Panc1 (cell line): ENCODE data around the gene KIF23. TPM values are rescaled to one million over a fixed set of nuclear protein-coding genes. Genes with fewer than 3 reads are reported as not detected.

Source experiments
- ATAC-seq: fragments of 200-7000 bp; cut with Tn5 transposase; 2 replicates; pipeline ENCODE4 v1.9.1; 2020; ENCODE audit warnings: mild to moderate bottlenecking, moderate library complexity
- BruUV-seq: library from RNA; stranded (reverse); fragments of 400-500 nt; replicated peaks from 2 replicates; lab custom pipeline; 2021; lab: Mats Ljungman, UMichigan
- CTCF ChIA-PET: fragments of 300-600 bp; sonication (Branson Sonifier 250); formaldehyde crosslinking; loops from one replicate; lab custom pipeline; 2022; ENCODE audit warnings: antibody characterized with exemption; lab: Charles Lee
- POLR2A ChIA-PET: fragments of 300-600 bp; sonication (Branson Sonifier 250); formaldehyde crosslinking; loops from one replicate; lab custom pipeline; 2022; ENCODE audit warnings: antibody characterized with exemption; lab: Charles Lee
- DNase-seq: peaks from one replicate; pipeline ENCODE4 v3.0.0-alpha.2; 2010; ENCODE audit warnings: low read depth, low spot score
- H3K27ac ChIP-seq: 2 replicates; pipeline ENCODE4 v1.5.1; 2011; ENCODE audit warnings: mild to moderate bottlenecking, low read length, inconsistent platforms
- H3K27me3 ChIP-seq: fragments of 200-500 bp; sonication (Bioruptor generic); 2 replicates; pipeline ENCODE4 v1.6.0; 2014; ENCODE audit warnings: low read length, inconsistent platforms; ENCODE audit not compliant: control insufficient read depth, insufficient read depth
- H3K36me3 ChIP-seq: fragments of 200-500 bp; sonication (Bioruptor generic); 2 replicates; pipeline ENCODE4 v1.5.1; 2014; ENCODE audit warnings: inconsistent platforms, mild to moderate bottlenecking, low read length, moderate library complexity; ENCODE audit not compliant: control insufficient read depth, insufficient read depth
- H3K4me1 ChIP-seq: 2 replicates; pipeline ENCODE4 v1.5.1; 2011; ENCODE audit warnings: inconsistent platforms, mild to moderate bottlenecking, low read length, moderate library complexity; ENCODE audit not compliant: control insufficient read depth, insufficient read depth
- H3K4me3 ChIP-seq, 2 experiments: 2 replicates each; pipeline ENCODE4 v1.5.1; 2011 to 2012; ENCODE audit warnings: low read depth in 2 of 2, low read length in 2 of 2, mild to moderate bottlenecking in 2 of 2, inconsistent platforms in 1 of 2, moderate library complexity in 1 of 2
- H3K9me3 ChIP-seq: fragments of 200-500 bp; sonication (Bioruptor generic); 2 replicates; pipeline ENCODE4 v1.5.1; 2014; ENCODE audit warnings: low read depth, mild to moderate bottlenecking, inconsistent platforms, low read length, moderate library complexity; ENCODE audit not compliant: control insufficient read depth, insufficient read depth
- POLR2AphosphoS5 ChIP-seq: IDR thresholded peaks from 2 replicates; pipeline ENCODE4 v1.6.1; 2012; ENCODE audit warnings: mild to moderate bottlenecking, low read depth, low read length, moderate library complexity
- SIN3A ChIP-seq: IDR thresholded peaks from 2 replicates; pipeline ENCODE4 v1.6.1; 2012; ENCODE audit warnings: low read depth, mild to moderate bottlenecking, low read length, moderate library complexity, borderline replicate concordance; ENCODE audit not compliant: insufficient read depth
- TCF7L2 ChIP-seq: IDR thresholded peaks from 2 replicates; pipeline ENCODE4 v1.6.1; 2011; ENCODE audit warnings: mild to moderate bottlenecking, low read depth, low read length, inconsistent platforms
- in situ Hi-C: cut with HindIII; loops from 2 replicates; pipeline ENCODE4 v1.10.0; 2016; ENCODE audit warnings: low sequenced_read_pairs, low pct_unique_long_range_greater_than_20kb
- intact Hi-C: fragments of 100-400 bp; cut with micrococcal nuclease; formaldehyde crosslinking; loops from one replicate; pipeline ENCODE4 v1.10.0; 2022; ENCODE audit not compliant: unreplicated experiment
- total RNA-seq: library from RNA; stranded (reverse); gene quantifications from one replicate; pipeline ENCODE4 v1.2.1, GENCODE V29; 2021; ENCODE audit not compliant: unreplicated experiment
- TF ChIP-seq, protein P1 (sequence below), 2 experiments: IDR thresholded peaks; 2 replicates each; pipeline ENCODE4 v1.6.1; 2011 to 2012; ENCODE audit warnings: low read depth in 2 of 2, control low read depth in 1 of 2, low read length in 1 of 2, mild to moderate bottlenecking in 1 of 2, moderate library complexity in 1 of 2; ENCODE audit not compliant: insufficient read depth in 1 of 2
- TF ChIP-seq, protein P2 (sequence below): fragments of 450-650 bp; IDR thresholded peaks from 2 replicates; pipeline ENCODE4 v1.5.1; 2017; ENCODE audit warnings: mild to moderate bottlenecking

Gene KIF23
- total RNA-seq, 1 experiment from 2014 or later: 82.5 TPM

DNA sequence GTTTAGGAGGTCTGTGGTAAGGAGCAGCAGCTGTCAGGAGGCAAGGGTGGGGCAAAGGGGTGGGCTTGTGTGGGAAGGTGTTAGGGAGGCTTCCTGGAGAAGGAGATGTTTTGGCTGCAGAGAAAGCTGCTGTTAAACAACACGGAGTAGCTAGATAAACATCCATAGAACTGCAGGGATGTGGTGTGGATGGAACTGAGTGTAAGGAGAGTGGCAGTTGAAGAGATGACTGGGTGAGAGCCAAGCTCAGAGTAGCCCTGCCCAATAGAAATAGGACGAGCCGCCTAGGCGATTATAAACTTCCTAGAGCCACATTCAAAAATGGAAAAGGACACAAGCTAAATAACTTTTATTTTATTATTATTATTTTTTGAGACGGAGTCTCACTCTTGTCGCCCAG lies 58.4 kb downstream of the KIF23 start:
- no peak for TF ChIP-seq TCF7L2
- TF ChIP-seq, protein P1, sequence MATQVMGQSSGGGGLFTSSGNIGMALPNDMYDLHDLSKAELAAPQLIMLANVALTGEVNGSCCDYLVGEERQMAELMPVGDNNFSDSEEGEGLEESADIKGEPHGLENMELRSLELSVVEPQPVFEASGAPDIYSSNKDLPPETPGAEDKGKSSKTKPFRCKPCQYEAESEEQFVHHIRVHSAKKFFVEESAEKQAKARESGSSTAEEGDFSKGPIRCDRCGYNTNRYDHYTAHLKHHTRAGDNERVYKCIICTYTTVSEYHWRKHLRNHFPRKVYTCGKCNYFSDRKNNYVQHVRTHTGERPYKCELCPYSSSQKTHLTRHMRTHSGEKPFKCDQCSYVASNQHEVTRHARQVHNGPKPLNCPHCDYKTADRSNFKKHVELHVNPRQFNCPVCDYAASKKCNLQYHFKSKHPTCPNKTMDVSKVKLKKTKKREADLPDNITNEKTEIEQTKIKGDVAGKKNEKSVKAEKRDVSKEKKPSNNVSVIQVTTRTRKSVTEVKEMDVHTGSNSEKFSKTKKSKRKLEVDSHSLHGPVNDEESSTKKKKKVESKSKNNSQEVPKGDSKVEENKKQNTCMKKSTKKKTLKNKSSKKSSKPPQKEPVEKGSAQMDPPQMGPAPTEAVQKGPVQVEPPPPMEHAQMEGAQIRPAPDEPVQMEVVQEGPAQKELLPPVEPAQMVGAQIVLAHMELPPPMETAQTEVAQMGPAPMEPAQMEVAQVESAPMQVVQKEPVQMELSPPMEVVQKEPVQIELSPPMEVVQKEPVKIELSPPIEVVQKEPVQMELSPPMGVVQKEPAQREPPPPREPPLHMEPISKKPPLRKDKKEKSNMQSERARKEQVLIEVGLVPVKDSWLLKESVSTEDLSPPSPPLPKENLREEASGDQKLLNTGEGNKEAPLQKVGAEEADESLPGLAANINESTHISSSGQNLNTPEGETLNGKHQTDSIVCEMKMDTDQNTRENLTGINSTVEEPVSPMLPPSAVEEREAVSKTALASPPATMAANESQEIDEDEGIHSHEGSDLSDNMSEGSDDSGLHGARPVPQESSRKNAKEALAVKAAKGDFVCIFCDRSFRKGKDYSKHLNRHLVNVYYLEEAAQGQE (IDR thresholded peaks at IDR 0.05; ENCODE audit: insufficient read depth in 1 of 2, low read depth in 2 of 2, low read length in 1 of 2): no peak
- TF ChIP-seq, protein P2, sequence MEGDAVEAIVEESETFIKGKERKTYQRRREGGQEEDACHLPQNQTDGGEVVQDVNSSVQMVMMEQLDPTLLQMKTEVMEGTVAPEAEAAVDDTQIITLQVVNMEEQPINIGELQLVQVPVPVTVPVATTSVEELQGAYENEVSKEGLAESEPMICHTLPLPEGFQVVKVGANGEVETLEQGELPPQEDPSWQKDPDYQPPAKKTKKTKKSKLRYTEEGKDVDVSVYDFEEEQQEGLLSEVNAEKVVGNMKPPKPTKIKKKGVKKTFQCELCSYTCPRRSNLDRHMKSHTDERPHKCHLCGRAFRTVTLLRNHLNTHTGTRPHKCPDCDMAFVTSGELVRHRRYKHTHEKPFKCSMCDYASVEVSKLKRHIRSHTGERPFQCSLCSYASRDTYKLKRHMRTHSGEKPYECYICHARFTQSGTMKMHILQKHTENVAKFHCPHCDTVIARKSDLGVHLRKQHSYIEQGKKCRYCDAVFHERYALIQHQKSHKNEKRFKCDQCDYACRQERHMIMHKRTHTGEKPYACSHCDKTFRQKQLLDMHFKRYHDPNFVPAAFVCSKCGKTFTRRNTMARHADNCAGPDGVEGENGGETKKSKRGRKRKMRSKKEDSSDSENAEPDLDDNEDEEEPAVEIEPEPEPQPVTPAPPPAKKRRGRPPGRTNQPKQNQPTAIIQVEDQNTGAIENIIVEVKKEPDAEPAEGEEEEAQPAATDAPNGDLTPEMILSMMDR: no peak
- no peak for TF ChIP-seq SIN3A
- no peak for DNase-seq
- no peak overlapping the region for H3K27ac ChIP-seq

DNA sequence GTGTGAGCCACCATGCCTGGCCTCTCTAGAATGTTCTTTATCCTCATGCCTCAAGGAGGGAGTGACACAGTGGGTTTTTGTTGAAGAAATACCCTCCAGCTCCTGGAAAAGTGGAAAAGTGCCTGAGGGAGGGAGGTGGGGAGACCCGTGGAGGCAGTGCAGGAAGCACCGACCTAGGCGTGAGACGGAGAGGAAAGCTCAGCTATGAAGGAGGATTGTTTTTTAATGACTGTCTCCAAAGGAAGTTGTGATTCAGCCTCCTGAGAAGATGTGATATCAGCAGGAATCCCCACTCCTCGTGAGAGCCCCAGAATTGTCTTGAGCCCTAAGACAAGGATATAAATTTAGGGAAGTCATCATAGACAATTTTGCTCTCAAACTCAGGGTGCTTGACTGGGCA lies 60.1 kb downstream of the KIF23 start:
- H3K27me3 ChIP-seq: no peaks in the 10 kb centered on the region
- H3K27ac ChIP-seq: no peak overlapping the region; the same call in 1 of the 2 replicates
- BruUV-seq: no TSS peak
- POLR2A ChIA-PET: no interaction called here
- in situ Hi-C loops (no loop called here), intact Hi-C loops (no loop called here)
- CTCF ChIA-PET: interaction anchor here (0.6 kb wide), 2 partner anchors 12 to 1105 kb away, joined by 3 read pairs; no protein-coding TSS in a partner anchor
- TF ChIP-seq, protein P2: no peak
- no peak for TF ChIP-seq POLR2AphosphoS5
- TF ChIP-seq, protein P1 (IDR thresholded peaks at IDR 0.05; ENCODE audit: insufficient read depth in 1 of 2, low read depth in 2 of 2, low read length in 1 of 2): no peak
- no peak for TF ChIP-seq TCF7L2
- no peak for TF ChIP-seq SIN3A
- no peak overlapping the region for H3K4me3 ChIP-seq
- no peaks in the 10 kb centered on the region for H3K9me3 ChIP-seq
- DNase-seq (no peak), ATAC-seq (no peak)
- H3K36me3 ChIP-seq: no peaks in the 10 kb centered on the region
- H3K4me1 ChIP-seq: no peaks in the 10 kb centered on the region

More for the DNA sequence above, 58.4 kb downstream of the KIF23 start:
- Histone ChIP-seq H3K4me1 (peaks cover 14% of the 10 kb centered on the region), H3K4me3 (no peak overlapping the region), H3K9me3 (no peaks in the 10 kb centered on the region), H3K27me3 (no peaks in the 10 kb centered on the region), H3K36me3 (no peaks in the 10 kb centered on the region)
- no peak for ATAC-seq
- POLR2A ChIA-PET: no interaction called here
- intact Hi-C loops: no loop called here
- BruUV-seq: no TSS peak
- in situ Hi-C loops: no loop called here
- CTCF ChIA-PET: interaction anchor here (0.6 to 0.7 kb wide), 2 partner anchors 18 to 627 kb away, joined by 3 to 5 read pairs; no protein-coding TSS in a partner anchor
